Stomach smooth muscle (tissue), 2 donors: ENCODE data around the gene NLRP9.

Experiments
- H3K27ac ChIP-seq: one replicate; pipeline ENCODE4 v1.7.0; 2013; ENCODE audit warnings: mild to moderate bottlenecking, low read length, inconsistent platforms
- H3K27me3 ChIP-seq, 2 donors: one replicate each; pipeline ENCODE4 v1.7.0; 2013; ENCODE audit warnings: low read length in 2 of 2; ENCODE audit not compliant: insufficient read depth in 2 of 2, control insufficient read depth in 1 of 2
- H3K36me3 ChIP-seq, 2 donors: one replicate each; pipeline ENCODE4 v1.7.0; 2013; ENCODE audit warnings: low read length in 2 of 2; ENCODE audit not compliant: control insufficient read depth in 2 of 2, insufficient read depth in 2 of 2
- H3K4me1 ChIP-seq: one replicate; pipeline ENCODE4 v1.7.0; 2013; ENCODE audit warnings: low read length; ENCODE audit not compliant: control insufficient read depth, insufficient read depth
- H3K4me3 ChIP-seq, 2 donors: one replicate each; pipeline ENCODE4 v1.7.0; 2013; ENCODE audit warnings: low read length in 2 of 2
- H3K9ac ChIP-seq, 2 donors: one replicate each; pipeline ENCODE4 v1.7.0; 2013; ENCODE audit warnings: low read length in 2 of 2, mild to moderate bottlenecking in 1 of 2
- H3K9me3 ChIP-seq, 2 donors: one replicate each; pipeline ENCODE4 v1.7.0; 2013; ENCODE audit warnings: low read length in 2 of 2; ENCODE audit not compliant: control insufficient read depth in 2 of 2
- donor health status: healthy.
- donor health status: Pancreatic carcinoma.

The NLRP9 gene

DNA sequence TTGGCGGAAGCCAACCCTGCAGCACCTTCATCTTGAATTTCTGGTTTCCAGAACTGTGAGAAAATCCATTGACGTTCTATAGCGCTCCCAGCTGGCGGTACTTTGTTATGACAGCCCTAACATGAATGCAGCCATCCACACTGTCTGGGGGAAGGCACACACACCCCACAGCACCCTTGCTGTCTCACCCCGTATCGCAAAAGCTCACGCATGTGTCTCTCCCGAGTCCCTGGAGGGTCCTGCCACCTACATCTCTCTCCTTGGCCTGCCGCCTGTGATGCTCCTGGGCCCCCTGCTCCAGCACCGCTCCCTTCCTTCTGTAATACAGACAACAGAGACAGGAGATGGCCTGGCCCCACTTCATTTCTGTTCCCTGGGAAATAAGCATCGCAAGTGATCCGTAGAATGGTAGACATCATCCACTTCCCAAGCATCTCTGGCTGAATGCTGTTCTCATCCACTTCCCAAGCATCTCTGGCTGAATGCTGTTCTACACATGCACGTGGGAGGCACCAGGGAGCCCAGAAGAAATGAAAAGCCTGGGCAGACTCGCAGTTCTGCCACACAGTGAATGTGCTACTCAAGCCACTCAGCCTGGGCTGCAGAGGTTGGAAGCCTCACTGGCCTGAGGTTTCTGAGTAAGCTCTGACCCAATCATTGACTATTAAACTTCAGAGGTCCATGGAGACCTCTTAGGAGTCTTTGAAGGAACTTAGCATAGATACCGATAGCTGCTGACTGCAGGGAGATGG lies 33.5 kb downstream of the NLRP9 start:
- Histone ChIP-seq H3K27ac (no peak overlapping the region), H3K4me3 (no peak overlapping the region), H3K36me3 (peaks cover 0 to 4% of the 10 kb centered on the region in 2 donors), H3K9ac (no peak overlapping the region), H3K4me1 (no peaks in the 10 kb centered on the region), H3K27me3 (no peaks in the 10 kb centered on the region), H3K9me3 (no peaks in the 10 kb centered on the region)

DNA sequence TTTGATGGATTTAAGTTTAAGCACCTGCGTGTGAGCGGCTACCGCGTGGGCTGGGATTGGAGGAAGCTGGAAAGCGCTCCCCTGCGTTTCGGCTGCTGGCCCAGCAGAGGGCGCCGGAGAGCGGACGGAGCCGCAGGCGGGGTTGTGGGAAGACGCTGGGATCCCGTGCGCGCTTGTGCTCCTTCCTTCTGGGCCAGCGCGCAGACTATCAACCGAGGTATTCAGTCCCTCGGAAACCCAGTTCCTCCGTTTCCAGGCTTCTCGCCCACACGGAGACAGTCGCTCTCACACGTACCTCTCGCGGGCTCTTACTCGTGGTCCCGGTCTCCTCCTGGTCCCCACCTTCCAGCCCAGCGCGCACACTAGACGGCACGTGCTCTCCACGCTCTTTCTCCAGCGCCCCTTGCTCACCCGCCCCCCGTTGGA lies 34.4 kb downstream of the NLRP9 start:
- Histone ChIP-seq H3K27me3 (no peaks in the 10 kb centered on the region), H3K4me1 (no peaks in the 10 kb centered on the region), H3K9ac (no peak overlapping the region), H3K27ac (no peak overlapping the region), H3K36me3 (peaks cover 0 to 6% of the 10 kb centered on the region in 2 donors), H3K9me3 (no peaks in the 10 kb centered on the region), H3K4me3 (no peak overlapping the region)

DNA sequence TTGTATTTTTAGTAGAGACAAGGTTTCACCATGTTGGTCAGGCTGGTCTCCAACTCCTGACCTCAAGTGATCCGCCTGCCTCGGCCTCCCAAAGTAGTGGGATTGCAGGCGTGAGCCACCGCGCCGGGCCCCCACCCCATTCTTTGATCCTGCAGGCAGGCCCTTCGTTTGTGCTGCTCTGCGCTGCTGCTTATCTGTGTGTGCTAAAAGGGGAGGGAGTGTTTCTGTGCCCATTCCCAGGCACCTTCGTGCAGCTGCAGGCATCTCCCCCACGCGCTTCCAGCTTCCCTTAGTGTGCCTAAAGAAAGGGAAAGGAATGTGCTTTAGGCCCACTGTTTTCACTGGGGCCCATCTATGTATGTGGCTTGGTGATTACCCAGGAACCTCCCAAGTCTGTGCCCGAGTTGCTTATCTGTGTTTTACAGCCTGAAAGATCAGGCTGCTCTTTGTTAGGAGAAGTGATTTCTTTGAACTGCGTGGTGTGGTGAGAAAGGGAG lies 36.0 kb downstream of the NLRP9 start:
- Histone ChIP-seq H3K27me3 (no peaks in the 10 kb centered on the region), H3K4me1 (no peaks in the 10 kb centered on the region), H3K9ac (no peak overlapping the region), H3K36me3 (peaks cover 0 to 11% of the 10 kb centered on the region in 2 donors), H3K9me3 (no peaks in the 10 kb centered on the region), H3K27ac (no peak overlapping the region), H3K4me3 (no peak overlapping the region)

DNA sequence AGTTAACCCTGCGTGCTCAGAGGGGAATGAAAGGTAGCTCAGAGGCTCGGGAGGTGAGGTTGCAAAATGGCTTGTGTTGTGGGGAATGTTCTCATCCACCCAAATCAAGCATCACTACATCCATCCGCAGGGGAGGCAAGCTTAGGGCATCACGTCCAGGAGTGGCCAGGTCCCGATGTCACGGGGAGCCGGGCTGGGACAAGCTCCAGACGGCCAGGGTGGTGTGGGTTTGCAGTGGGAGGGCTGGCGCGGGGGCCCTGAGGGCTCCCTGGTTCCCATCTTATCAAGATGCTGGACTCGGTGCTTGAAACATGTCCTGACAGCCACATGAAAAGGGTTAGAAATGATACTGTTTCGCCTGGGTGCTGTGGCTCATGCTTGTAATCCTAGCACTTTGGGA lies 37.4 kb downstream of the NLRP9 start:
- H3K36me3 ChIP-seq = peaks cover 3 to 17% of the 10 kb centered on the region in 2 donors

DNA sequence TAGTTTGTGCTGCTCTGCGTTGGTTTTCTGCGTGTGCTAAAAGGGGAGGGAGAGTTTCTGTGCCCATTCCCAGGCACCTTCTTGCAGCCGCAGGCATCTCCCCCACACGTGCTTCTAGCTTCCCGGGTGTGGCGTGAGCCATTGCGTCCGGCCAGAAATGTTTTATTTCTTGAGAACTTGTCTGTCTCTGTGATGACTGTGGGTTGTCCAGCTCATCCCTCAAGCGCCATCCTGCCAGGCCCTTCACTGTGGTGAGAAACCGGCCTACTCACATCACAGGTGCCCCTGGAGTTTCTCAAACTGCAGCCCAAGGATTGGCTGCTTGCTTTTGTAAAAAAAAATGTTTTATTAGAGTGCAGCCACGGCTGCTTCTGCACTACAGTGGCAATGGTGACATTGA lies 39.0 kb downstream of the NLRP9 start:
- Histone ChIP-seq H3K27ac (no peak overlapping the region), H3K36me3 (peaks cover 4 to 24% of the 10 kb centered on the region in 2 donors), H3K4me3 (no peak overlapping the region), H3K9ac (no peak overlapping the region), H3K4me1 (no peaks in the 10 kb centered on the region), H3K9me3 (no peaks in the 10 kb centered on the region), H3K27me3 (no peaks in the 10 kb centered on the region)

More for the DNA sequence above, 37.4 kb downstream of the NLRP9 start:
- Histone ChIP-seq H3K27me3 (no peaks in the 10 kb centered on the region), H3K27ac (no peak overlapping the region), H3K4me1 (no peaks in the 10 kb centered on the region), H3K4me3 (no peak overlapping the region), H3K9me3 (no peaks in the 10 kb centered on the region), H3K9ac (no peak overlapping the region)

DNA sequence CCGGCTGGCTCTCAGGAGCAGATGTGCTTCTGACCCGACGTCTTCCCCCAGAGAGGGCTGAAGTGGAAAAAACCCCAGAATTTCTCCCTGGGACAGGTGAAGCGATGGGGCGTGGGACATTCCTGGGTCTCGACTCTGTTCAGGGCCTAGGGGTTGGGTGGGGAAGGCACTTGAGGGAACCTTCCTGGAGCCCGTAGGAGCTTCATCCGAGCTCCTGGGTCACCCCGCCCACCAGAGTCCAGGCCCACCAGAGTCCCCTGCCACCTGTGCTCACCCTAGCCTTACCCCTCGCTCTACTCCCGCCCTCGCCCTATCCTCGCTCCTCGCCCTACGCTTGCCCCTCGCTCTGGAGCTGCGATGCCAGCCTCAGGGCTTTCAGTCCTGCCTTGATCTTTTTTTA lies 39.9 kb downstream of the NLRP9 start:
- Histone ChIP-seq H3K27ac (no peak overlapping the region), H3K4me3 (no peak overlapping the region), H3K27me3 (no peaks in the 10 kb centered on the region), H3K9me3 (no peaks in the 10 kb centered on the region), H3K36me3 (peaks cover 8 to 31% of the 10 kb centered on the region in 2 donors), H3K4me1 (no peaks in the 10 kb centered on the region), H3K9ac (no peak overlapping the region)

DNA sequence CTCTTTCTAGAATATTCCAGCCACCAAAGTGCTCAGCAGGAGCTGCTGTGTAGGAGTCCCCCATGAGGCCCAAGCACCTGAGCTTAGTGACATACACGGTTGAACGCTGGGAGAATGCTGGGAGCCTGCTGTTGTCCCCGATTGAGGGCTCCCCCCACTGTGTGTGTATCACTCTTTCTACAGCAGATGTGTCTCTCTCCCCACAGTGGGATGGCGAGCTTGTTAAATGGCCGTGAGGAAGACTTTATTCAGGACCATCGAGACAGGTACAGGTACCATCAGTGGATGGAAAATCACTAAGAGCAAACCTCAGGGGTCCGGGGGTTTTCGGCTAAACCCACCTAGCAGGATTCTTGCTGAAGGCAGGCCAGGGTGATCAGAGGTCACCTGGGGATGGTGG lies 40.5 kb downstream of the NLRP9 start:
- Histone ChIP-seq H3K9me3 (no peaks in the 10 kb centered on the region), H3K27me3 (no peaks in the 10 kb centered on the region), H3K27ac (no peak overlapping the region), H3K4me1 (no peaks in the 10 kb centered on the region), H3K4me3 (no peak overlapping the region), H3K9ac (no peak overlapping the region), H3K36me3 (peaks cover 14 to 35% of the 10 kb centered on the region in 2 donors)

DNA sequence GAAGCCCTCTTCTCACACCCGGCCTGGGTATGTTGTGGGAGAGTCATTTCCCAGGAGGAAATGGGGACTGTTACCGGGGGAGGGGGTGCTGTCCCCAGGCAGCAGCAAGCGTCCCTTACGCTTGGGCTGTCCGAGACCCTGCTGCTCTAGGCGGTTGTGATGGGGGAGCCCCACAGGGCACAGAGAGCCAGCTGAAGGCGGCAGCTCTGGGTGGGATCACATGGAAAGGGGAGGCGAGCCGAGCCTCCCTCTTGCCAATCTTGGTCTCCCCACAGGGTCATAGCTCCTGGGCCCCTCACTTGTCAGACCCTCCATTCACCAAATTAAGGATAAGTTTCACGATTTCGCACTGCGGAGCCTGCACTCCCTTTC lies 41.1 kb downstream of the NLRP9 start:
- Histone ChIP-seq H3K9ac (no peak overlapping the region), H3K27ac (no peak overlapping the region), H3K9me3 (no peaks in the 10 kb centered on the region), H3K27me3 (no peaks in the 10 kb centered on the region), H3K4me1 (no peaks in the 10 kb centered on the region), H3K4me3 (no peak overlapping the region), H3K36me3 (peaks cover 14 to 35% of the 10 kb centered on the region in 2 donors)

DNA sequence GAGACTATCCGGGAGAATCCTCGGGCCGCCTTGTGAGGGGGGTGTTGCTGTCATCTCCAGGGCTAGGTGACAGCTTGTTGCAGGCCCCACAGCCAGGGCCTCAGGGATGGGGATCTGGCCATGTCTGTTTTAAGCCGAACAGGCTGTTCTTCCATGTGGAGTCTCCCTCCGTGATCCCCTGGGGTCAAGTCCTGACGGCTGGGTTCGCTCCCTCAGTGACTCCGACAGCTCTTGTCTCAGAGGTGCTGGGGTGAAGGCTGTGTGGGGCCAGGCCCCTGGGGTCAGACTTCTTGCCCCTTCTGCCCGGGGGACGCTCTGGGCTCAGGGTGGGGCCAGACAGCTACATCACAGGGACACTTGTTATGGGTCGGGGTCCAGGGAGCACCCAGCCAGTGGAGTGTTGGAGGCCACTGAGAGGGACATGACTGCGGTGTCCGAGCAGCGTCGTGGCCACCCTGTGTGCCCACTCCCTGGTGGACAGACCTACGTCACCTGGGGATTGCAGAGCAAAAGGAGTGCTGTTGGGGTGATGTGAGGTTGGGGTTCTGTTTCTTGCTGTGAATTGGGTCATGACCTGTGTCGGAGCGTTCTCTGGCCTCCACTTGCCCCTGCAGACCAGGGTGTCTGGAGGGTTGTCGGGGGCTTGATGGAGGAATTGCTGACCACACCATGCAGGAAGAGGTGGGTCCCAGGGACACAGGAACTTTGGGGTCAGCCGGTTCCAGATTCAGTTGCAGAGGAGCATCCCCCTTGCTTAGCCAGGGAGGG lies 41.7 kb downstream of the NLRP9 start:
- H3K27me3 ChIP-seq = no peaks in the 10 kb centered on the region
- H3K9ac ChIP-seq = no peak overlapping the region
- no peaks in the 10 kb centered on the region for H3K4me1 ChIP-seq
- H3K27ac ChIP-seq = no peak overlapping the region
- no peaks in the 10 kb centered on the region for H3K9me3 ChIP-seq
- no peak overlapping the region for H3K4me3 ChIP-seq
- peaks cover 16 to 35% of the 10 kb centered on the region in 2 donors for H3K36me3 ChIP-seq

DNA sequence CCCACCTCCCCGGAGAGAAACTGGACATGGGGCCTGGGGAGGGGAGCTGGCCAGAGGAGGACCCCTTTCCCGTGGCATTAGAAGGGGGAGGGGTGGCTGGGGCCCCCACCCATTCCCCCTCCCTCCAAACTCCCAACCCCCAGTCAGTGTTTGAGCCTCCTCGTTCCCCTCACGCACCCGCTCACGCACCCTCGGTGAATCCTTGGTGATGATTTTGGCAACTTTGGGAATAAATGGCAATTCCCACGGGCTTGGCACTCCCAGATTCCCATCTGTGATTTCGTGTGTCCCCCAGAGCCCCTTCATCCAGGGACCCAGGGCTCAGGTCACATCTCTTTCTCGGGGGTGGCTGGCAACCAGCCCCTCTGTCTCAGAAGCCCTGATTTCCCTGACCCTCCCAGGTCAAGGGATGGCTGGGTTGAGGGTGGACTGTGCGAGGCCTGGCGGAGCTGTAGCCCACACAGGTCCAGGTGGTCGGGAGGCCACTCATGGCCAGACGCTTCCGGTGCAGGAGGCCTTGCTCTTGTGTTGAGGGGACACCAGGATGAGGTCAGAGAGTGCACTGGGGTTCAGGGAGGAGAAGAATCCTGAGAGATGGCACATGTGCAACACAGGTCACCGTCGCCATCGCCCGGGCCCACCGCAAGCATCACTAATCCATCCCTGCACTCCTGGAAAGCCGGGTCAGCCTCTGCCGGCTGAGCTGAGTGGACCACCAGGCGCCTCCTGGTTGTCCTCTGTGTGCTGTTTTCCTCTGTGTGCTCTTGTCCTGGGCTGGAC lies 42.5 kb downstream of the NLRP9 start:
- Histone ChIP-seq H3K4me1 (no peaks in the 10 kb centered on the region), H3K4me3 (no peak overlapping the region), H3K27ac (no peak overlapping the region), H3K9ac (no peak overlapping the region), H3K36me3 (peaks cover 21 to 39% of the 10 kb centered on the region in 2 donors), H3K27me3 (no peaks in the 10 kb centered on the region), H3K9me3 (no peaks in the 10 kb centered on the region)
